ENCODE data around the gene SNUPN. TPM values are rescaled to one million over a fixed set of nuclear protein-coding genes. Genes with fewer than 3 reads are reported as not detected.

SNUPN gene
- polyA plus RNA-seq, 1 donor (not counting 4 experiments of a cell fraction or from before 2014, with no cell fraction given): 24.9 TPM

- Histone ChIP-seq H3K4me3 (ENCODE audit: control insufficient read depth in 2 of 3, extremely low read depth in 1 of 3, insufficient read depth in 2 of 3, low read depth in 1 of 3, low read length in 3 of 3) (no peak overlapping the region), H3K9me1 (ENCODE audit: control insufficient read depth, extremely low read depth, insufficient read depth, low read length) (no peaks in the 10 kb centered on the region), H3K79me2 (ENCODE audit: control insufficient read depth, insufficient read depth, low read length) (no peaks in the 10 kb centered on the region), H4K20me1 (ENCODE audit: control insufficient read depth, extremely low read depth, insufficient read depth, low read length) (no peaks in the 10 kb centered on the region), H3K9ac (ENCODE audit: control insufficient read depth, extremely low read depth, insufficient read depth, low read length) (peak overlapping the region; percentile 80), H3K4me1 (ENCODE audit: control insufficient read depth, extremely low read depth, insufficient read depth, low read length) (peaks cover 73% of the 10 kb centered on the region), H2AFZ (ENCODE audit: control insufficient read depth, low read length) (no peak overlapping the region), H3K27ac (ENCODE audit: control insufficient read depth, insufficient read depth, low read length) (peak overlapping the region; percentile 97), H3K4me2 (ENCODE audit: control insufficient read depth, extremely low read depth, insufficient read depth, low read depth, low read length) (peak overlapping the region; percentile 45), H3K27me3 (ENCODE audit: control insufficient read depth, extremely low read depth, insufficient read depth, low read length) (no peaks in the 10 kb centered on the region), H3K9me3 (ENCODE audit: control insufficient read depth, low read depth, low read length) (no peaks in the 10 kb centered on the region), H3K36me3 (ENCODE audit: control insufficient read depth in 2 of 2, extremely low read depth in 1 of 2, insufficient read depth in 2 of 2, low read length in 2 of 2) (no peaks in the 10 kb centered on the region)
- peak; percentile 99 for FAIRE-seq
- dilution Hi-C loops (cut with MboI; ENCODE audit: extremely low pct_ligation_motif_present, low sequenced_read_pairs): no loop called here
- TF ChIP-seq EZH2 (IDR thresholded peaks at IDR 0.05; ENCODE audit: low read length) (no peak), CTCF (optimal IDR thresholded peaks at IDR 0.05 in 1 of 3, IDR thresholded peaks at IDR 0.05 in 1 of 3, conservative IDR thresholded peaks at IDR 0.05 in 1 of 3; ENCODE audit: extremely low read depth in 1 of 3, insufficient read depth in 2 of 3, low read length in 3 of 3) (peak in 1 of 3 experiments; percentile 7)
- peak; percentile 99 for DNase-seq (ENCODE audit: low read depth, low spot score)
Measured at GRCh38 chr15:75669191-75669878, 43.8 kb upstream of the SNUPN start.

GRCh38 chr15:75666823-75667501, 41.4 kb upstream of the SNUPN start:
- Histone ChIP-seq H3K27ac (ENCODE audit: control insufficient read depth, insufficient read depth, low read length) (peak overlapping the region; percentile 100), H3K9me1 (ENCODE audit: control insufficient read depth, extremely low read depth, insufficient read depth, low read length) (no peaks in the 10 kb centered on the region), H3K4me2 (ENCODE audit: control insufficient read depth, extremely low read depth, insufficient read depth, low read depth, low read length) (peak overlapping the region; percentile 78), H3K4me1 (ENCODE audit: control insufficient read depth, extremely low read depth, insufficient read depth, low read length) (peaks cover 78% of the 10 kb centered on the region), H3K36me3 (ENCODE audit: control insufficient read depth in 2 of 2, extremely low read depth in 1 of 2, insufficient read depth in 2 of 2, low read length in 2 of 2) (no peaks in the 10 kb centered on the region), H3K79me2 (ENCODE audit: control insufficient read depth, insufficient read depth, low read length) (no peaks in the 10 kb centered on the region), H3K27me3 (ENCODE audit: control insufficient read depth, extremely low read depth, insufficient read depth, low read length) (no peaks in the 10 kb centered on the region), H2AFZ (ENCODE audit: control insufficient read depth, low read length) (no peak overlapping the region), H4K20me1 (ENCODE audit: control insufficient read depth, extremely low read depth, insufficient read depth, low read length) (no peaks in the 10 kb centered on the region), H3K9me3 (ENCODE audit: control insufficient read depth, low read depth, low read length) (no peaks in the 10 kb centered on the region), H3K9ac (ENCODE audit: control insufficient read depth, extremely low read depth, insufficient read depth, low read length) (peak overlapping the region; percentile 92), H3K4me3 (ENCODE audit: control insufficient read depth in 2 of 3, extremely low read depth in 1 of 3, insufficient read depth in 2 of 3, low read depth in 1 of 3, low read length in 3 of 3) (no peak overlapping the region)
- DNase-seq (ENCODE audit: low read depth, low spot score) (peak; percentile 100), FAIRE-seq (peak; percentile 100)
- TF ChIP-seq EZH2 (IDR thresholded peaks at IDR 0.05; ENCODE audit: low read length) (no peak), CTCF (optimal IDR thresholded peaks at IDR 0.05 in 1 of 3, IDR thresholded peaks at IDR 0.05 in 1 of 3, conservative IDR thresholded peaks at IDR 0.05 in 1 of 3; ENCODE audit: extremely low read depth in 1 of 3, insufficient read depth in 2 of 3, low read length in 3 of 3) (peak in 1 of 3 experiments; percentile 6)
- dilution Hi-C loops (cut with MboI; ENCODE audit: extremely low pct_ligation_motif_present, low sequenced_read_pairs): no loop called here
